ENCODE measurements around the gene GRM3. TPM values are rescaled to one million over a fixed set of nuclear protein-coding genes. Genes with fewer than 3 reads are reported as not detected.

GRM3 gene
- polyA plus RNA-seq, 1 of the 3 experiments (the other 2 are of a cell fraction): not detected

DNA sequence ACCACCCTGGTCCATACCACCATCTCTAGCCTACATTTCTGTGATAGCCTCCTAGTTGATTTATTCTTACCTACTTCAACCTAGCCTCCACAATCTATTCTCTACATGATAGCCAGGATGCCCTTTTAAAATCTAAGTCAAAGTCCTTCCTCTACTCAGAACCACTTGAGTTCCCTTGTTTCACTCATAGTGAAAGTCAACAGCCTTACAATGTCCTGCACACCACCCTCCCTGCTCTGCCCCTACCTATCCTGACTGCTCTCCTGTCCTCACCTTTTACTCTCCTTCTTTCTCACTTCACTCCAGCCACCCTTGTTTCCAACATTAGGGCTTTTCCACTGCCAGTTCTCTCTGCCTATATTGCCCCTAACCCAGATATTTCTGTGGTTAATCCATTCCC lies 146.7 kb downstream of the GRM3 start:
- Histone ChIP-seq H4K20me1 (ENCODE audit: insufficient read depth) (no peaks in the 10 kb centered on the region), H3K27ac (ENCODE audit: low read depth in 2 of 2, low read length in 1 of 2) (no peak overlapping the region), H3K79me2 (ENCODE audit: insufficient read depth) (no peaks in the 10 kb centered on the region), H3K27me3 (ENCODE audit: insufficient read depth) (no peaks in the 10 kb centered on the region), H3K4me1 (ENCODE audit: control insufficient read depth in 1 of 2, insufficient read depth in 2 of 2, low read depth in 1 of 2, low read length in 1 of 2) (no peaks in the 10 kb centered on the region), H3K36me3 (replicated peaks in 1 of 2; ENCODE audit: control insufficient read depth in 1 of 2, insufficient read depth in 2 of 2, low read length in 1 of 2) (no peaks in the 10 kb centered on the region), H3K4me2 (no peak overlapping the region), H3K9me2 (no peaks in the 10 kb centered on the region), H3K9ac (no peak overlapping the region), H3K9me3 (no peaks in the 10 kb centered on the region), H3F3A (replicated peaks; ENCODE audit: insufficient read depth) (no peaks in the 10 kb centered on the region), H3K4me3 (ENCODE audit: low read depth in 2 of 2, low read length in 1 of 2) (no peak overlapping the region), H2AFZ (ENCODE audit: low read depth) (no peak overlapping the region)
- POLR2A ChIA-PET: no interaction called here
- no peak for DNase-seq
- CTCF ChIA-PET: interaction anchor here (1.2 kb wide), 1 partner anchor 11 kb away, joined by 3 read pairs; no protein-coding TSS in a partner anchor
- TF ChIP-seq RAD21 (IDR thresholded peaks at IDR 0.05; ENCODE audit: low read length) (no peak), RCOR1 (IDR thresholded peaks at IDR 0.05; ENCODE audit: low read length) (no peak), TAF1 (IDR thresholded peaks at IDR 0.05; ENCODE audit: borderline replicate concordance, low read depth, low read length) (no peak), TEAD4 (IDR thresholded peaks at IDR 0.05; ENCODE audit: borderline replicate concordance, insufficient read depth) (no peak), ELF1 (IDR thresholded peaks at IDR 0.05) (no peak), GATA2 (CRISPR knock-in tag; IDR thresholded peaks at IDR 0.05) (no peak)
- TF ChIP-seq, protein P1, sequence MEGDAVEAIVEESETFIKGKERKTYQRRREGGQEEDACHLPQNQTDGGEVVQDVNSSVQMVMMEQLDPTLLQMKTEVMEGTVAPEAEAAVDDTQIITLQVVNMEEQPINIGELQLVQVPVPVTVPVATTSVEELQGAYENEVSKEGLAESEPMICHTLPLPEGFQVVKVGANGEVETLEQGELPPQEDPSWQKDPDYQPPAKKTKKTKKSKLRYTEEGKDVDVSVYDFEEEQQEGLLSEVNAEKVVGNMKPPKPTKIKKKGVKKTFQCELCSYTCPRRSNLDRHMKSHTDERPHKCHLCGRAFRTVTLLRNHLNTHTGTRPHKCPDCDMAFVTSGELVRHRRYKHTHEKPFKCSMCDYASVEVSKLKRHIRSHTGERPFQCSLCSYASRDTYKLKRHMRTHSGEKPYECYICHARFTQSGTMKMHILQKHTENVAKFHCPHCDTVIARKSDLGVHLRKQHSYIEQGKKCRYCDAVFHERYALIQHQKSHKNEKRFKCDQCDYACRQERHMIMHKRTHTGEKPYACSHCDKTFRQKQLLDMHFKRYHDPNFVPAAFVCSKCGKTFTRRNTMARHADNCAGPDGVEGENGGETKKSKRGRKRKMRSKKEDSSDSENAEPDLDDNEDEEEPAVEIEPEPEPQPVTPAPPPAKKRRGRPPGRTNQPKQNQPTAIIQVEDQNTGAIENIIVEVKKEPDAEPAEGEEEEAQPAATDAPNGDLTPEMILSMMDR (IDR thresholded peaks at IDR 0.05): no peak
- TF ChIP-seq, protein P2, sequence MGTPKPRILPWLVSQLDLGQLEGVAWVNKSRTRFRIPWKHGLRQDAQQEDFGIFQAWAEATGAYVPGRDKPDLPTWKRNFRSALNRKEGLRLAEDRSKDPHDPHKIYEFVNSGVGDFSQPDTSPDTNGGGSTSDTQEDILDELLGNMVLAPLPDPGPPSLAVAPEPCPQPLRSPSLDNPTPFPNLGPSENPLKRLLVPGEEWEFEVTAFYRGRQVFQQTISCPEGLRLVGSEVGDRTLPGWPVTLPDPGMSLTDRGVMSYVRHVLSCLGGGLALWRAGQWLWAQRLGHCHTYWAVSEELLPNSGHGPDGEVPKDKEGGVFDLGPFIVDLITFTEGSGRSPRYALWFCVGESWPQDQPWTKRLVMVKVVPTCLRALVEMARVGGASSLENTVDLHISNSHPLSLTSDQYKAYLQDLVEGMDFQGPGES (IDR thresholded peaks at IDR 0.05; ENCODE audit: low read depth, low read length): no peak
- TF ChIP-seq, protein P3, sequence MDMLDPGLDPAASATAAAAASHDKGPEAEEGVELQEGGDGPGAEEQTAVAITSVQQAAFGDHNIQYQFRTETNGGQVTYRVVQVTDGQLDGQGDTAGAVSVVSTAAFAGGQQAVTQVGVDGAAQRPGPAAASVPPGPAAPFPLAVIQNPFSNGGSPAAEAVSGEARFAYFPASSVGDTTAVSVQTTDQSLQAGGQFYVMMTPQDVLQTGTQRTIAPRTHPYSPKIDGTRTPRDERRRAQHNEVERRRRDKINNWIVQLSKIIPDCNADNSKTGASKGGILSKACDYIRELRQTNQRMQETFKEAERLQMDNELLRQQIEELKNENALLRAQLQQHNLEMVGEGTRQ (IDR thresholded peaks at IDR 0.05; ENCODE audit: borderline replicate concordance, low read depth, low read length): no peak

DNA sequence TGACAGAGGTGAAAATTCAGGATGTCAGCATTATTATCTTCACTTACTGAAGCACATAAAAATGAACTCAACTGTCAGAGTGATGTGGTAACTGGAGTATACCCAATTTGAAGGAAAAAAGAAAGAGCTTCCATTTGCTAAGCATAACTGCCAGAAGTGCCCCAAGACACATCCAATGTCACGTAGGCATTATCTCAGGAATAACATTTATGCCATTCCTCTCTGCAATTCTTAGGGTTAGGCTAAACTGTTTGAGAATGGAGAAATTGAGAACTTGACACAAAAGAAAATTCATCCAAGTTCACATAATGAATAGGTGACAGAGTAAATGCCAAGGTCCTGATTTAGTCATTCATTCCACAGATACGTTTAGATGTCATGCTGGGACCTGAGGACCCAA lies 148.6 kb downstream of the GRM3 start:
- DNase-seq: no peak
- TF ChIP-seq CHD2 (IDR thresholded peaks at IDR 0.05; ENCODE audit: low read length, partially characterized antibody) (no peak), TEAD4 (IDR thresholded peaks at IDR 0.05; ENCODE audit: borderline replicate concordance, insufficient read depth) (no peak), YY1 (IDR thresholded peaks at IDR 0.05; ENCODE audit: low read depth) (no peak), RCOR1 (IDR thresholded peaks at IDR 0.05; ENCODE audit: low read length) (no peak), JUND (IDR thresholded peaks at IDR 0.05) (no peak), MXI1 (IDR thresholded peaks at IDR 0.05; ENCODE audit: low read depth, low read length) (no peak), RFX5 (IDR thresholded peaks at IDR 0.05; ENCODE audit: low read length) (no peak), FOSL2 (IDR thresholded peaks at IDR 0.05; ENCODE audit: borderline replicate concordance, low read depth) (no peak)
- TF ChIP-seq, protein P4, sequence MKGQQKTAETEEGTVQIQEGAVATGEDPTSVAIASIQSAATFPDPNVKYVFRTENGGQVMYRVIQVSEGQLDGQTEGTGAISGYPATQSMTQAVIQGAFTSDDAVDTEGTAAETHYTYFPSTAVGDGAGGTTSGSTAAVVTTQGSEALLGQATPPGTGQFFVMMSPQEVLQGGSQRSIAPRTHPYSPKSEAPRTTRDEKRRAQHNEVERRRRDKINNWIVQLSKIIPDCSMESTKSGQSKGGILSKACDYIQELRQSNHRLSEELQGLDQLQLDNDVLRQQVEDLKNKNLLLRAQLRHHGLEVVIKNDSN (IDR thresholded peaks at IDR 0.05; ENCODE audit: borderline replicate concordance, low read depth): no peak
- TF ChIP-seq, protein P5, sequence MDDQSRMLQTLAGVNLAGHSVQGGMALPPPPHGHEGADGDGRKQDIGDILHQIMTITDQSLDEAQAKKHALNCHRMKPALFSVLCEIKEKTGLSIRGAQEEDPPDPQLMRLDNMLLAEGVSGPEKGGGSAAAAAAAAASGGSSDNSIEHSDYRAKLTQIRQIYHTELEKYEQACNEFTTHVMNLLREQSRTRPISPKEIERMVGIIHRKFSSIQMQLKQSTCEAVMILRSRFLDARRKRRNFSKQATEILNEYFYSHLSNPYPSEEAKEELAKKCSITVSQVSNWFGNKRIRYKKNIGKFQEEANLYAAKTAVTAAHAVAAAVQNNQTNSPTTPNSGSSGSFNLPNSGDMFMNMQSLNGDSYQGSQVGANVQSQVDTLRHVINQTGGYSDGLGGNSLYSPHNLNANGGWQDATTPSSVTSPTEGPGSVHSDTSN (IDR thresholded peaks at IDR 0.05): no peak
- H3K27ac ChIP-seq (ENCODE audit: low read depth in 2 of 2, low read length in 1 of 2): no peak overlapping the region
- CTCF ChIA-PET: interaction anchor here (1.4 to 1.9 kb wide), 2 partner anchors 9 to 22 kb away, joined by 5 to 6 read pairs; no protein-coding TSS in a partner anchor
- 19% methylated on average over 2 of the region's 2 CpGs for WGBS (ENCODE audit: low lambda C conversion rate)
- no peaks in the 10 kb centered on the region for H3K36me3 ChIP-seq (replicated peaks in 1 of 2; ENCODE audit: control insufficient read depth in 1 of 2, insufficient read depth in 2 of 2, low read length in 1 of 2)
- no peaks in the 10 kb centered on the region for H3F3A ChIP-seq (replicated peaks; ENCODE audit: insufficient read depth)
- no peaks in the 10 kb centered on the region for H4K20me1 ChIP-seq (ENCODE audit: insufficient read depth)
- no peaks in the 10 kb centered on the region for H3K9me2 ChIP-seq
- no peak overlapping the region for H2AFZ ChIP-seq (ENCODE audit: low read depth)
- no peaks in the 10 kb centered on the region for H3K27me3 ChIP-seq (ENCODE audit: insufficient read depth)
- H3K4me3 ChIP-seq (ENCODE audit: low read depth in 2 of 2, low read length in 1 of 2): no peak overlapping the region
- no peak overlapping the region for H3K9ac ChIP-seq
- no peak overlapping the region for H3K4me2 ChIP-seq
- no peaks in the 10 kb centered on the region for H3K4me1 ChIP-seq (ENCODE audit: control insufficient read depth in 1 of 2, insufficient read depth in 2 of 2, low read depth in 1 of 2, low read length in 1 of 2)
- no peaks in the 10 kb centered on the region for H3K9me3 ChIP-seq
- no peaks in the 10 kb centered on the region for H3K79me2 ChIP-seq (ENCODE audit: insufficient read depth)
- POLR2A ChIA-PET: no interaction called here

Data from SK-N-SH (cell line).